Nephron (organoid): Measurements from ENCODE around the gene ZMYND10.
A peak's percentile ranks its signal among the peaks of the same experiment; 100 is the strongest.

Experiments
- H3K27ac Mint-ChIP-seq, 3 experiments: 2 replicates each; pipeline ENCODE4 v1.8.0; 2020; ENCODE audit warnings: mixed read lengths in 3 of 3, mild to moderate bottlenecking in 2 of 3, moderate library complexity in 1 of 3
- H3K27me3 Mint-ChIP-seq: 2 replicates; pipeline ENCODE4 v1.8.0; 2021; ENCODE audit warnings: low read depth, mild to moderate bottlenecking, moderate library complexity, mixed read lengths
- H3K36me3 Mint-ChIP-seq: 2 replicates; pipeline ENCODE4 v1.8.0; 2020; ENCODE audit warnings: low read depth, mixed read lengths
- H3K4me1 Mint-ChIP-seq: 2 replicates; pipeline ENCODE4 v1.8.0; 2020; ENCODE audit warnings: mixed read lengths
- H3K4me3 Mint-ChIP-seq, 3 experiments: 2 replicates each; pipeline ENCODE4 v1.8.0; 2020; ENCODE audit warnings: mild to moderate bottlenecking in 3 of 3, mixed read lengths in 3 of 3, moderate library complexity in 2 of 3
- H3K9me3 Mint-ChIP-seq: 2 replicates; pipeline ENCODE4 v1.8.0; 2020; ENCODE audit warnings: mixed read lengths
- TF ChIP-seq, protein P1 (sequence below), 3 experiments: fragments of 200-600 bp; sonication (generic); IDR thresholded peaks; one replicate each; pipeline ENCODE4 v1.5.0; 2021; ENCODE audit warnings: antibody characterized with exemption in 3 of 3; ENCODE audit not compliant: unreplicated experiment in 3 of 3

The ZMYND10 gene

DNA sequence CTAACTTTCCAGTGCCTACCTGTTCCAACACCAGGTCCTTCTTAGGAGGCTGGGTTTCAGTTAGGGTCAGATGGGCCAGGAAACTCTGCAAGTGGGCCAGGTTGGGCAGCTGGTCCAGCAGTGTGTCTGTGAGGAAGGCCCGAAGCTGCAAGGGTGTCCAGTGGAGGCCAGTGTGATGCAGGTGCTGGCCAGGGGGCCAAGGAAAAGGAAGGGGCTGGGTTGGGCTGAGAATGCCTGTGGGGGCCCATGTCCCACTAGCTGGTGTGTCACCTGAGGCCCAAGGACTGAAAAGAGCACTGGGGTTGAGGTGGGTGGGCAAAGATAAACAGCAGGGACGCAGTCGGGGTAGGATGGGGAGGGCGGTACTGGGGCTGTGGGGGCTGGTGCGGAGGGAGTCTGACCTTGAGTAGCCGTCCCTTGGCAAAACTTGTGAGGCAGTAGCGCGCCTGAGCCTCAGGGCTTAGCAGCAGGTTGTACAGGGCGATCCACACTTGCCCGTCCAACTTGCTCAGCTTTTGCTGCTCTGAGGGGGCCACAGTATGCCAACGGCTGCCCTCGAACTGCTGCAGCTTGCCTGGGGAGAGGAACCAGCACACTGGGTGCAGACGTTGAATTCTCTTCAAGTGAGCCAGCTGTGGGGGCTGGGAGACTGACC, 3.4 kb downstream of the ZMYND10 start:
- no peak overlapping the region for H3K27ac Mint-ChIP-seq

DNA sequence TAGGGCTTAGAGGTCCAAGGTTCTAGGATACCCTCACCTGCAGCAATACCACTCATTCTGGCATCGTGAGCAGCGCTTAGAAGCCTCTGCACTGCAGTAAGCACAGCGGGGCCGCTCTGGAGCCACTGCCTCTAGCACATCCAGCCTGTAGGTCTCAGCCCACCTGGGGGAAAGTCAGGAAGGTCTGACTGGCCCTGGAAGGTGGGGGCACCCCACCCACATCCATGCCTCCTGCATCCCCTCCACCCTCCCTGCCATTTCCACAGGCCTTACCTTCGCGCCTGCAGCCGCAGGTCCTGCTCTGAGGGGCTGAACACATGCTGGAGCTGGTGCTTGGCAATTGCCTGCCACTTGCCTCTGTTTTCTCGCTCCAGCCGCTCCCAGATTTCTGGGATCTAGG, 4.0 kb downstream of the ZMYND10 start:
- H3K27ac Mint-ChIP-seq, result no peak overlapping the region
- H3K4me1 Mint-ChIP-seq, result peaks cover 34% of the 10 kb centered on the region
- TF ChIP-seq, protein P1, sequence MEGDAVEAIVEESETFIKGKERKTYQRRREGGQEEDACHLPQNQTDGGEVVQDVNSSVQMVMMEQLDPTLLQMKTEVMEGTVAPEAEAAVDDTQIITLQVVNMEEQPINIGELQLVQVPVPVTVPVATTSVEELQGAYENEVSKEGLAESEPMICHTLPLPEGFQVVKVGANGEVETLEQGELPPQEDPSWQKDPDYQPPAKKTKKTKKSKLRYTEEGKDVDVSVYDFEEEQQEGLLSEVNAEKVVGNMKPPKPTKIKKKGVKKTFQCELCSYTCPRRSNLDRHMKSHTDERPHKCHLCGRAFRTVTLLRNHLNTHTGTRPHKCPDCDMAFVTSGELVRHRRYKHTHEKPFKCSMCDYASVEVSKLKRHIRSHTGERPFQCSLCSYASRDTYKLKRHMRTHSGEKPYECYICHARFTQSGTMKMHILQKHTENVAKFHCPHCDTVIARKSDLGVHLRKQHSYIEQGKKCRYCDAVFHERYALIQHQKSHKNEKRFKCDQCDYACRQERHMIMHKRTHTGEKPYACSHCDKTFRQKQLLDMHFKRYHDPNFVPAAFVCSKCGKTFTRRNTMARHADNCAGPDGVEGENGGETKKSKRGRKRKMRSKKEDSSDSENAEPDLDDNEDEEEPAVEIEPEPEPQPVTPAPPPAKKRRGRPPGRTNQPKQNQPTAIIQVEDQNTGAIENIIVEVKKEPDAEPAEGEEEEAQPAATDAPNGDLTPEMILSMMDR (IDR thresholded peaks at IDR 0.05; ENCODE audit: unreplicated experiment in 3 of 3), result no peak

More for the DNA sequence above, 3.4 kb downstream of the ZMYND10 start:
- no peaks in the 10 kb centered on the region for H3K36me3 Mint-ChIP-seq
- peak overlapping the region in 2 of 3 experiments; percentile 37 to 41 for H3K4me3 Mint-ChIP-seq
- H3K4me1 Mint-ChIP-seq, result peaks cover 33% of the 10 kb centered on the region
- H3K27me3 Mint-ChIP-seq, result peaks cover 58% of the 10 kb centered on the region
- TF ChIP-seq, protein P1 (IDR thresholded peaks at IDR 0.05; ENCODE audit: unreplicated experiment in 3 of 3), result no peak
- no peaks in the 10 kb centered on the region for H3K9me3 Mint-ChIP-seq

DNA sequence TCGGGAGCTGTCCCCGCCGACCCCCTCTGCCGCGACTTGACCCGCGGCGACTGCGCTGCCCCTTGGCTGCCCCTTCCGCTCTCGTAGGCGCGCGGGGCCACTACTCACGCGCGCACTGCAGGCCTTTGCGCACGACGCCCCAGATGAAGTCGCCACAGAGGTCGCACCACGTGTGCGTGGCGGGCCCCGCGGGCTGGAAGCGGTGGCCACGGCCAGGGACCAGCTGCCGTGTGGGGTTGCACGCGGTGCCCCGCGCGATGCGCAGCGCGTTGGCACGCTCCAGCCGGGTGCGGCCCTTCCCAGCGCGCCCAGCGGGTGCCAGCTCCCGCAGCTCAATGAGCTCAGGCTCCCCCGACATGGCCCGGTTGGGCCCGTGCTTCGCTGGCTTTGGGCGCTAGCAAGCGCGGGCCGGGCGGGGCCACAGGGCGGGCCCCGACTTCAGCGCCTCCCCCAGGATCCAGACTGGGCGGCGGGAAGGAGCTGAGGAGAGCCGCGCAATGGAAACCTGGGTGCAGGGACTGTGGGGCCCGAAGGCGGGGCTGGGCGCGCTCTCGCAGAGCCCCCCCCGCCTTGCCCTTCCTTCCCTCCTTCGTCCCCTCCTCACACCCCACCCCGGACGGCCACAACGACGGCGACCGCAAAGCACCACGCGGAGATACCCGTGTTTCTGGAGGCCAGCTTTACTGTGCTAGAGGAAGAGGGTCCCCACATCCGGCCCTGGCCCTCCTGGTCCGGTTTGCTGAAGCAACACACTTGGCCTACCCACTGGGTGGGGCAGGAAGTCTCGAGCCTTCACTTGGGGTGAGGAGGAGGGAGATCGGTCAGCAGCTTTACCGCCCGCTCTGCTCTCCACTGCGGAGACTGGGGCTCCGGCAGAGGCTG, 4.8 kb downstream of the ZMYND10 start, which contains the start of gene RASSF1:
Gene RASSF1 (minus strand): TSS at position 389 of the 882 bp plus-strand sequence. CDS start 31 bp downstream, at position 358.
- Mint-ChIP-seq H3K27ac (peak within 1 kb of the TSS; percentile 60 to 96 (median 86)), H3K36me3 (no peaks in the 10 kb centered on the region), H3K27me3 (peaks cover 57% of the 10 kb centered on the region), H3K9me3 (no peaks in the 10 kb centered on the region), H3K4me1 (peaks cover 34% of the 10 kb centered on the region), H3K4me3 (peak within 1 kb of the TSS; percentile 81 to 94 (median 89))
- TF ChIP-seq, protein P1 (IDR thresholded peaks at IDR 0.05; ENCODE audit: unreplicated experiment in 3 of 3), result no peak

More for the DNA sequence above, 4.0 kb downstream of the ZMYND10 start:
- Mint-ChIP-seq H3K36me3 (no peaks in the 10 kb centered on the region), H3K4me3 (peak overlapping the region in 2 of 3 experiments; percentile 72 to 78), H3K27me3 (peaks cover 58% of the 10 kb centered on the region), H3K9me3 (no peaks in the 10 kb centered on the region)

DNA sequence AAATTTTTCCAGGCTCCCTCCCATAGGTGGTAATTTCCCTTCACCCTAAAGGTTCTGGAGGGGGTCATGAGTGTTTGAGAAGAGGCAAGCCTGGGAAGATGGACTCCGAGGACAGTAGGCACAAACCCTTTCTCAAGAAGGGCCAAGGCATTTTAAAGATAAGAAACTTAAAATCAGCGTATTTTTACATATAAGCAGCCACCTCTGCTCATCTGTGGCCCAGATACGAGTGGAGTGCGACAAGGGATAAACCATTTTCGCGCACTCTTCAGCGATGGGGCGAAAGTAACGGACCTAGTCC, 5.4 kb downstream of the ZMYND10 start:
- H3K9me3 Mint-ChIP-seq, result no peaks in the 10 kb centered on the region
- TF ChIP-seq, protein P1 (IDR thresholded peaks at IDR 0.05; ENCODE audit: unreplicated experiment in 3 of 3), result no peak
- no peaks in the 10 kb centered on the region for H3K36me3 Mint-ChIP-seq
- H3K27ac Mint-ChIP-seq, result peak overlapping the region in 2 of 3 experiments; percentile 20 to 86
- H3K27me3 Mint-ChIP-seq, result peaks cover 52% of the 10 kb centered on the region
- peaks cover 34% of the 10 kb centered on the region for H3K4me1 Mint-ChIP-seq
- peak overlapping the region; percentile 81 to 94 (median 89) for H3K4me3 Mint-ChIP-seq

DNA sequence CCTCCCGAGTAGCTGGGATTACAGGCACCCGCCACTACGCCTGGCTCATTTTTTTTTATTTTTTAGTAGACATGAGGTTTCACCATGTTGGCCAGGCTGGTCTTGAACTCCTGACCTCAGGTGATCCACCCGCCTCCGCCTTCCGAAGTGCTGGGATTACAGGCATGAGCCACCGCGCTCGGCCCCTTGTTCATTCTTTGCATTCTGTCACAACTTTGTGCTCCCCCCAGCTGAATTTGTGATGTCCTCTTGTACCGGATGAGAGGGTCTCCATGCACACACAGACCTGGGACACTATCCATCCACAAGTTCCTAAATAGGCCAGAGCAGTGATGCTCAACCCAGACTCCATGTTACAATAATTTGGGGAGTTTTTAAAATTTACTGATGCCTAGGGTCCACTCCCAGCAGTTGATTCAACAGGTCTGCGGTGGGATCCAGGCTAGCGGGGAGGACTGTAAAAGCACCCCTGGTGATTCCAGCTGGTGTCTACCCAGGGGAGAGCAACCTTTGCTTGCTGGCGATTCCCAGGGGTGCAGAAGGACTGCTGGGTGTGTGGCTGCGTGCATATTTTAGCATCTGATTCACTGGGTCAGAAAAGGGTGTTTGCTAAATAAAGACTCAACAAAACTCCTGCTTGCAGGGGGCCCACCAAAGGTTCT, 5.9 kb downstream of the ZMYND10 start:
- no peaks in the 10 kb centered on the region for H3K9me3 Mint-ChIP-seq
- H3K27me3 Mint-ChIP-seq, result peaks cover 52% of the 10 kb centered on the region
- H3K36me3 Mint-ChIP-seq, result no peaks in the 10 kb centered on the region
- H3K4me1 Mint-ChIP-seq, result peaks cover 34% of the 10 kb centered on the region
- peak overlapping the region; percentile 81 to 94 (median 89) for H3K4me3 Mint-ChIP-seq
- TF ChIP-seq, protein P1 (IDR thresholded peaks at IDR 0.05; ENCODE audit: unreplicated experiment in 3 of 3), result no peak
- H3K27ac Mint-ChIP-seq, result peak overlapping the region; percentile 34 to 96 (median 86)
